WTC11 (cell line): ENCODE data around the gene SLIT1. TPM values are rescaled to one million over a fixed set of nuclear protein-coding genes. Genes with fewer than 3 reads are reported as not detected.

Experiments used
- ATAC-seq: fragments of 200-7000 bp; cut with Tn5 transposase; 2 replicates; pipeline ENCODE4 v1.10.0; 2021; ENCODE audit warnings: mild to moderate bottlenecking, moderate library complexity
- CTCF ChIA-PET: fragments of 300-600 bp; sonication (Branson Sonifier 250); formaldehyde crosslinking; loops from one replicate; lab custom pipeline; 2021; ENCODE audit warnings: antibody characterized with exemption; lab: Charles Lee
- POLR2A ChIA-PET: fragments of 350-600 bp; sonication (Branson Sonifier 250); formaldehyde crosslinking; loops from one replicate; lab custom pipeline; 2021; ENCODE audit warnings: antibody characterized with exemption; lab: Charles Lee
- DNase-seq: peaks from one replicate; pipeline ENCODE4 v3.0.0; 2021; ENCODE audit warnings: low spot score
- H3K27ac Mint-ChIP-seq: 2 replicates; pipeline ENCODE4 v1.8.0; 2021; ENCODE audit warnings: mixed read lengths
- H3K27me3 Mint-ChIP-seq: 2 replicates; pipeline ENCODE4 v1.8.0; 2021; ENCODE audit warnings: low read depth, mild to moderate bottlenecking, moderate library complexity, mixed read lengths
- H3K36me3 Mint-ChIP-seq: 2 replicates; pipeline ENCODE4 v1.8.0; 2021; ENCODE audit warnings: mixed read lengths
- H3K4me1 Mint-ChIP-seq: 2 replicates; pipeline ENCODE4 v1.8.0; 2022; ENCODE audit warnings: mixed read lengths
- H3K4me3 Mint-ChIP-seq: 2 replicates; pipeline ENCODE4 v1.8.0; 2021; ENCODE audit warnings: mild to moderate bottlenecking, moderate library complexity, mixed read lengths
- H3K9me3 Mint-ChIP-seq: 2 replicates; pipeline ENCODE4 v1.8.0; 2021; ENCODE audit warnings: mixed read lengths
- ARID4B ChIP-seq: sonication (generic); formaldehyde crosslinking; IDR thresholded peaks from 2 replicates; pipeline ENCODE4 v1.8.0; 2023; ENCODE audit warnings: missing genetic modification reagents, mild to moderate bottlenecking, borderline replicate concordance
- CREM ChIP-seq: sonication (generic); formaldehyde crosslinking; IDR thresholded peaks from 2 replicates; pipeline ENCODE4 v1.8.1; 2022; ENCODE audit warnings: mild to moderate bottlenecking, missing genetic modification reagents, moderate library complexity
- E2F5 ChIP-seq: sonication (generic); formaldehyde crosslinking; IDR thresholded peaks from 2 replicates; pipeline ENCODE4 v1.8.1; 2022; ENCODE audit warnings: mild to moderate bottlenecking, moderate library complexity, missing genetic modification reagents
- ELF4 ChIP-seq: sonication (generic); formaldehyde crosslinking; IDR thresholded peaks from 2 replicates; pipeline ENCODE4 v1.8.1; 2022; ENCODE audit warnings: low read depth, mild to moderate bottlenecking, moderate library complexity, missing genetic modification reagents
- ETV6 ChIP-seq: sonication (generic); formaldehyde crosslinking; IDR thresholded peaks from 2 replicates; pipeline ENCODE4 v1.8.1; 2022; ENCODE audit warnings: mild to moderate bottlenecking, missing genetic modification reagents
- FOXK1 ChIP-seq: sonication (generic); formaldehyde crosslinking; IDR thresholded peaks from 2 replicates; pipeline ENCODE4 v1.8.0; 2022; ENCODE audit warnings: mild to moderate bottlenecking, moderate library complexity, missing genetic modification reagents
- KAT7 ChIP-seq: sonication (generic); formaldehyde crosslinking; IDR thresholded peaks from 2 replicates; pipeline ENCODE4 v1.8.1; 2023; ENCODE audit warnings: missing genetic modification reagents, mild to moderate bottlenecking, borderline replicate concordance
- NFE2L1 ChIP-seq: sonication (generic); formaldehyde crosslinking; IDR thresholded peaks from 2 replicates; pipeline ENCODE4 v1.8.1; 2023; ENCODE audit warnings: missing genetic modification reagents
- PREB ChIP-seq: sonication (generic); formaldehyde crosslinking; IDR thresholded peaks from 2 replicates; pipeline ENCODE4 v1.8.1; 2022; ENCODE audit warnings: mild to moderate bottlenecking, missing genetic modification reagents, moderate library complexity, borderline replicate concordance
- RELA ChIP-seq: sonication (generic); formaldehyde crosslinking; IDR thresholded peaks from 2 replicates; pipeline ENCODE4 v1.8.1; 2022; ENCODE audit warnings: missing genetic modification reagents, mild to moderate bottlenecking, borderline replicate concordance
- SMAD3 ChIP-seq: sonication (generic); formaldehyde crosslinking; IDR thresholded peaks from 2 replicates; pipeline ENCODE4 v1.8.0; 2022; ENCODE audit warnings: missing genetic modification reagents, mild to moderate bottlenecking, borderline replicate concordance
- TEAD1 ChIP-seq: sonication (generic); formaldehyde crosslinking; IDR thresholded peaks from 2 replicates; pipeline ENCODE4 v1.8.0; 2022; ENCODE audit warnings: mild to moderate bottlenecking, missing genetic modification reagents
- TEAD4 ChIP-seq: sonication (generic); formaldehyde crosslinking; IDR thresholded peaks from 2 replicates; pipeline ENCODE4 v1.8.0; 2022; ENCODE audit warnings: mild to moderate bottlenecking, missing genetic modification reagents
- ZNF416 ChIP-seq: fragments of 250-450 bp; sonication (Bioruptor Pico); IDR thresholded peaks from 2 replicates; pipeline ENCODE4 v1.9.0; 2021; ENCODE audit warnings: mild to moderate bottlenecking, inconsistent platforms
- ZNF423 ChIP-seq: fragments of 250-450 bp; sonication (Bioruptor Pico); IDR thresholded peaks from 2 replicates; pipeline ENCODE4 v2.1.2; 2022; ENCODE audit warnings: mild to moderate bottlenecking, moderate library complexity
- ZNF425 ChIP-seq: fragments of 250-450 bp; sonication (Bioruptor Pico); conservative IDR thresholded peaks from 2 replicates; pipeline ENCODE4 v1.9.0; 2021; ENCODE audit warnings: mild to moderate bottlenecking
- ZNF512 ChIP-seq: sonication (generic); formaldehyde crosslinking; IDR thresholded peaks from 2 replicates; pipeline ENCODE4 v1.8.1; 2022; ENCODE audit warnings: missing genetic modification reagents, borderline replicate concordance
- ZNF532 ChIP-seq: fragments of 250-450 bp; sonication (Bioruptor Pico); IDR thresholded peaks from 2 replicates; pipeline ENCODE4 v1.9.0; 2021; ENCODE audit warnings: mild to moderate bottlenecking, borderline replicate concordance
- ZSCAN18 ChIP-seq: fragments of 250-450 bp; sonication (Bioruptor Pico); IDR thresholded peaks from 2 replicates; pipeline ENCODE4 v2.1.2; 2022; ENCODE audit warnings: mild to moderate bottlenecking, moderate library complexity
- total RNA-seq: library from RNA; stranded (reverse); gene quantifications from 3 replicates; pipeline ENCODE4 v1.2.3, GENCODE V29; 2021

SLIT1 gene
- total RNA-seq, 1 experiment from 2014 or later: 1.6 TPM

- no peak for TF ChIP-seq CREM (CRISPR knock-in tag)
- TF ChIP-seq ELF4: no peak
- no peak for TF ChIP-seq TEAD1 (CRISPR knock-in tag)
- no peak for TF ChIP-seq ZNF423 (CRISPR knock-in tag)
- no peak for TF ChIP-seq E2F5 (CRISPR knock-in tag)
- no peak for TF ChIP-seq ZNF425
- no peak for TF ChIP-seq RELA (CRISPR knock-in tag)
- TF ChIP-seq, all 79 proteins: peak for 0
These were observed 22.1 kb upstream of the SLIT1 start (continued) for GRCh38 chr10:97207756-97208346.

- ChIA-PET POLR2A (no interaction called here), CTCF (interaction anchor here (1.0 to 14.6 kb wide), 8 partner anchors 13 to 182 kb away, joined by 3 to 364 read pairs (median 6); partner anchors contain the start of gene SLIT1)
- no peak overlapping the region for H3K27ac Mint-ChIP-seq
- no peaks in the 10 kb centered on the region for H3K27me3 Mint-ChIP-seq
- H3K36me3 Mint-ChIP-seq: no peaks in the 10 kb centered on the region
- DNase-seq (no peak), ATAC-seq (no peak)
- H3K4me3 Mint-ChIP-seq: no peak overlapping the region
- H3K4me1 Mint-ChIP-seq: 0 out of 2 replicates have a peak, but pooled peaks cover 3% of the 10 kb centered on the region
- peaks cover 3% of the 10 kb centered on the region; the same call in 1 of the 2 replicates for H3K9me3 Mint-ChIP-seq
- TF ChIP-seq ZNF416 (CRISPR knock-in tag) (no peak), ZSCAN18 (CRISPR knock-in tag) (no peak), NFE2L1 (CRISPR knock-in tag) (no peak), SMAD3 (CRISPR knock-in tag) (no peak), FOXK1 (CRISPR knock-in tag) (no peak), ETV6 (CRISPR knock-in tag) (no peak), PREB (no peak), ARID4B (no peak), ZNF532 (CRISPR knock-in tag) (no peak), ELF4 (no peak), KAT7 (CRISPR knock-in tag) (no peak), TEAD4 (CRISPR knock-in tag) (no peak), ZNF512 (CRISPR knock-in tag) (no peak)
These were observed 21.4 kb upstream of the SLIT1 start for GRCh38 chr10:97207131-97207530.
